Neural cell (in vitro differentiated cells): ENCODE measurements around the gene SLC16A3. TPM values are rescaled to one million over a fixed set of nuclear protein-coding genes. Genes with fewer than 3 reads are reported as not detected.

Experiments used
- H2AFZ ChIP-seq: fragments of 200-600, 300-800 bp; sonication (generic), shearing (Covaris generic); 2 replicates; pipeline ENCODE4 v1.6.0; 2014; ENCODE audit warnings: low read depth, mild to moderate bottlenecking, antibody characterized with exemption, low read length, moderate library complexity
- H3F3A ChIP-seq: fragments of 200-600 bp; shearing (Covaris generic); 2 replicates; pipeline ENCODE4 v1.6.1; 2016; ENCODE audit warnings: mild to moderate bottlenecking, moderate library complexity, mixed read lengths, antibody characterized with exemption, low read length; ENCODE audit not compliant: insufficient read depth, poor library complexity, severe bottlenecking
- H3K27ac ChIP-seq: fragments of 200-600, 300-800 bp; sonication (generic), shearing (Covaris generic); 2 replicates; pipeline ENCODE4 v1.5.1; 2014; ENCODE audit warnings: mild to moderate bottlenecking, low read length, moderate library complexity
- H3K27me3 ChIP-seq: fragments of 300-800, 200-600 bp; sonication (generic), shearing (Covaris generic); 2 replicates; pipeline ENCODE4 v1.6.0; 2014; ENCODE audit warnings: mild to moderate bottlenecking, low read depth, low read length, moderate library complexity; ENCODE audit not compliant: insufficient read depth
- H3K36me3 ChIP-seq: fragments of 300-800, 200-600 bp; sonication (generic), shearing (Covaris generic); 2 replicates; pipeline ENCODE4 v1.5.1; 2014; ENCODE audit warnings: mild to moderate bottlenecking, antibody characterized with exemption, low read length, moderate library complexity; ENCODE audit not compliant: insufficient read depth
- H3K4me2 ChIP-seq: fragments of 300-800, 200-600 bp; sonication (generic), shearing (Covaris generic); 2 replicates; pipeline ENCODE4 v1.6.0; 2014; ENCODE audit warnings: mild to moderate bottlenecking, low read length
- H3K4me3 ChIP-seq: fragments of 300-800, 200-600 bp; sonication (generic), shearing (Covaris generic); 2 replicates; pipeline ENCODE4 v1.5.1; 2014; ENCODE audit warnings: mild to moderate bottlenecking, low read length, moderate library complexity
- H3K79me2 ChIP-seq: fragments of 200-600 bp; shearing (Covaris generic); replicated peaks from 2 replicates; pipeline ENCODE4 v1.6.0; 2014; ENCODE audit warnings: mild to moderate bottlenecking, low read length, moderate library complexity; ENCODE audit not compliant: insufficient read depth
- H3K9ac ChIP-seq: fragments of 300-800, 200-600 bp; sonication (generic), shearing (Covaris generic); 2 replicates; pipeline ENCODE4 v1.6.1; 2016; ENCODE audit warnings: mild to moderate bottlenecking, low read length, mixed read lengths
- H3K9me2 ChIP-seq: fragments of 200-600 bp; shearing (Covaris generic); 2 replicates; pipeline ENCODE4 v1.6.1; 2016; ENCODE audit warnings: mild to moderate bottlenecking, low read length, mixed read lengths; ENCODE audit not compliant: insufficient read depth
- H3K9me3 ChIP-seq: fragments of 200-600, 300-800 bp; sonication (generic), shearing (Covaris generic); 2 replicates; pipeline ENCODE4 v1.6.1; 2016; ENCODE audit warnings: mild to moderate bottlenecking, mixed run types, low read length, moderate library complexity, mixed read lengths
- H4K20me1 ChIP-seq: fragments of 200-600 bp; shearing (Covaris generic); 2 replicates; pipeline ENCODE4 v1.6.1; 2016; ENCODE audit warnings: mild to moderate bottlenecking, mixed run types; ENCODE audit not compliant: insufficient read depth
- EP300 ChIP-seq: fragments of 450-650 bp; conservative IDR thresholded peaks from 2 replicates; pipeline ENCODE4 v1.6.1; 2014; ENCODE audit warnings: antibody characterized with exemption, mild to moderate bottlenecking, moderate library complexity; ENCODE audit not compliant: poor library complexity, severe bottlenecking
- EZH2 ChIP-seq: fragments of 200-600, 300-800 bp; shearing (Covaris generic), sonication (generic); IDR thresholded peaks from 2 replicates; pipeline ENCODE4 v1.6.1; 2014; ENCODE audit warnings: antibody characterized with exemption, low read length, borderline replicate concordance, mild to moderate bottlenecking; ENCODE audit not compliant: insufficient read depth, poor library complexity, severe bottlenecking
- MXI1 ChIP-seq: fragments of 450-650 bp; conservative IDR thresholded peaks from 2 replicates; pipeline ENCODE4 v1.6.1; 2014; ENCODE audit warnings: antibody characterized with exemption, mild to moderate bottlenecking; ENCODE audit not compliant: poor library complexity, severe bottlenecking
- POLR2AphosphoS5 ChIP-seq: IDR thresholded peaks from 2 replicates; pipeline ENCODE4 v1.6.1; 2012
- RAD21 ChIP-seq: fragments of 450-650 bp; conservative IDR thresholded peaks from 2 replicates; pipeline ENCODE4 v1.6.1; 2014; ENCODE audit warnings: antibody characterized with exemption, mild to moderate bottlenecking, moderate library complexity
- REST ChIP-seq: IDR thresholded peaks from 2 replicates; pipeline ENCODE4 v1.6.1; 2012; ENCODE audit warnings: borderline replicate concordance
- SMC3 ChIP-seq: fragments of 450-650 bp; conservative IDR thresholded peaks from 2 replicates; pipeline ENCODE4 v1.6.1; 2014; ENCODE audit warnings: antibody characterized with exemption, mild to moderate bottlenecking, moderate library complexity; ENCODE audit not compliant: poor library complexity
- TAF1 ChIP-seq: IDR thresholded peaks from 2 replicates; pipeline ENCODE4 v1.6.1; 2012; ENCODE audit warnings: low read depth
- polyA plus RNA-seq: library from polyadenylated mRNA; depleted of rRNA; stranded (reverse); fragments of >200 nt; gene quantifications from 2 replicates; pipeline ENCODE4 v1.2.3, GENCODE V29; 2014
- TF ChIP-seq, protein P1 (sequence below): fragments of 450-650 bp; IDR thresholded peaks from 2 replicates; pipeline ENCODE4 v1.5.1; 2014; ENCODE audit warnings: antibody characterized with exemption, mild to moderate bottlenecking, moderate library complexity; ENCODE audit not compliant: poor library complexity, severe bottlenecking

The SLC16A3 gene
- polyA plus RNA-seq, 1 donor from 2014 or later, result 0.56 TPM

DNA sequence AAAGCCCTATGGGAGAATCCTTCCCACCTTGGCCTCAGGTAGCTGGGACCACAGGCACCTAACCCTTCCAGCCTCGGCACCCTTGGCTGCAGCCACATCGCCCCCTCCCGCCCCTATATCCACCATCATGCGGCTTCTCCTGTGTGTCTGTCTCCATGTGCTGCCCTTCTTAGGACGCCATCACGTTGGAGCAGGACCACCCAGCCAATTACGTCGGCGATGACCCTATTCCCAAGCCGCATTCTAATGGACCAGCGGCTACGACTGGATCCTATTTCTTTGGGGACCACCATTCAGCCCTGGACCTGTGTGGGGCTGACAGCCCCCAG lies 12.9 kb upstream of the SLC16A3 start:
- Histone ChIP-seq H3K9me2 (no peaks in the 10 kb centered on the region), H3K9ac (no peak overlapping the region), H3K79me2 (peaks cover 11% of the 10 kb centered on the region), H3K4me2 (no peak overlapping the region), H2AFZ (no peak overlapping the region), H4K20me1 (no peaks in the 10 kb centered on the region), H3K27me3 (no peaks in the 10 kb centered on the region), H3K9me3 (no peaks in the 10 kb centered on the region), H3F3A (no peaks in the 10 kb centered on the region), H3K27ac (no peak overlapping the region), H3K36me3 (no peaks in the 10 kb centered on the region), H3K4me3 (no peak overlapping the region)
- TF ChIP-seq POLR2AphosphoS5, result no peak
- no peak for TF ChIP-seq TAF1

DNA sequence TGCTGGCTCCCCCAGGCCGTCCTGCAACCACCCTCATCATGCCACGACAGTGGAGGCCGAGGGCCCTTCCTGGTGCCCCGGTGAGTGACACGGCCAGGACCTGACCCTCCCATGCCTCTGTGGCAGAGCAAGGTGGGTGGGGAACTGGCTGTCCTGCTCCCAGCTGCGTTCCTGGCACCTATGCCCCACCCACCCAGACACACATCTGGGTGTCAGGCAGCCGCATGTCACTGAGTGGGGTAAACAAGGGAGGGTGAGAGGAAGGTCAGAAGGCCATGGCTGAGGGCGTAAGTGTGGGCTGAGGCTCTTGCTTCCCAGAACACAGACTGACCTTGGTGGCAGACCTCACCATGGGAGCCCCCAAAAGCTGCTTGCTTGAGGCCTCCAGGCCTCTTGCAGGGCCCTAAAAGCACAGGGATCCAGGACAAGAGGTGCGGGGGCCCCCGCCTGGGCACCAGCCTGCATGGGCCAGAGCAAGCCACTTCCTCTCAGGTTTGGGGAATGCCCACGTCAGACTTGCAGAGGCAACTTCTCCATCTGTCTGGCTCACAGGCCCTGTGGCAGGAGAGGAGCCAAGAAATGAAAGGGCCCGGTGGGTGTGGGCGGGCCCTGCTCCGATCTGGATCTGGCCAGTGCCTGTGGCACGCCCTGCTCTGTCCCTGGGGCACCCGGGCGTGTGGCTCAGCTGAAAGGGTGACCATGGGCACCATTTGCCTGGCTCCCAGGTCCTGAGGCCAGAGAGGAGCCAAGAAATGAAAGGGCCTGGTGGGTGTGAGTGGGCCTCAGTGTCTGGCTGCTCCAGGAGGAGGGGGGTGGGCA lies 12.3 kb upstream of the SLC16A3 start:
- no peak overlapping the region for H3K9ac ChIP-seq
- H3K9me2 ChIP-seq, result no peaks in the 10 kb centered on the region
- H3K27ac ChIP-seq, result no peak overlapping the region
- H4K20me1 ChIP-seq, result no peaks in the 10 kb centered on the region
- H3K4me3 ChIP-seq, result no peak overlapping the region
- H3K9me3 ChIP-seq, result no peaks in the 10 kb centered on the region
- H3K36me3 ChIP-seq, result no peaks in the 10 kb centered on the region
- no peaks in the 10 kb centered on the region for H3K27me3 ChIP-seq
- H2AFZ ChIP-seq, result no peak overlapping the region
- H3K79me2 ChIP-seq, result peaks cover 6% of the 10 kb centered on the region
- H3K4me2 ChIP-seq, result no peak overlapping the region
- TF ChIP-seq EZH2, result no peak
- TF ChIP-seq RAD21, result no peak
- TF ChIP-seq REST, result no peak
- TF ChIP-seq EP300, result no peak
- no peaks in the 10 kb centered on the region for H3F3A ChIP-seq

DNA sequence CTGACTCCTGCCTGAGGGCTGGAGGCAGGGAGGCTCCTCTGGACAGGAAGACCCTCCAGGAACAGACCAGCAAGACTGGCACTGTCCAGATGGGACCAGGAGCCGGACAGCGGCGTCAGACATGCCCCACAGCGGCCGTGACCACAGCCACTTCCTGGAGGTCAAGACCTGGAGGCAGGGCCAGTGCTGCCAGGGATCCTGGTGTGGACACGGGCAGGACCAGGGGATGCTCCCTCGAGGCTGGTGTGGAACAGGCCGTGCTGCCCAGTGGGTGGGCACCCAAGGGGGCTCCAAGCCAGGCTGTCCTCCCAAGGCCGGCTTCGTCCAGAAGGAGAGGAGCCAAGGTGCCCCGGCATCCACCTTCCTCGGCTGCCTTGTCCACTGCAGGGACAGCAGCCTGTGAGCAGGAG lies 11.7 kb upstream of the SLC16A3 start:
- Histone ChIP-seq H3K36me3 (no peaks in the 10 kb centered on the region), H2AFZ (no peak overlapping the region), H4K20me1 (no peaks in the 10 kb centered on the region), H3K4me2 (no peak overlapping the region), H3K79me2 (no peaks in the 10 kb centered on the region), H3F3A (no peaks in the 10 kb centered on the region), H3K4me3 (no peak overlapping the region), H3K27ac (no peak overlapping the region), H3K27me3 (no peaks in the 10 kb centered on the region), H3K9ac (no peak overlapping the region), H3K9me3 (no peaks in the 10 kb centered on the region), H3K9me2 (no peaks in the 10 kb centered on the region)
- TF ChIP-seq EP300, result no peak
- TF ChIP-seq, protein P1, sequence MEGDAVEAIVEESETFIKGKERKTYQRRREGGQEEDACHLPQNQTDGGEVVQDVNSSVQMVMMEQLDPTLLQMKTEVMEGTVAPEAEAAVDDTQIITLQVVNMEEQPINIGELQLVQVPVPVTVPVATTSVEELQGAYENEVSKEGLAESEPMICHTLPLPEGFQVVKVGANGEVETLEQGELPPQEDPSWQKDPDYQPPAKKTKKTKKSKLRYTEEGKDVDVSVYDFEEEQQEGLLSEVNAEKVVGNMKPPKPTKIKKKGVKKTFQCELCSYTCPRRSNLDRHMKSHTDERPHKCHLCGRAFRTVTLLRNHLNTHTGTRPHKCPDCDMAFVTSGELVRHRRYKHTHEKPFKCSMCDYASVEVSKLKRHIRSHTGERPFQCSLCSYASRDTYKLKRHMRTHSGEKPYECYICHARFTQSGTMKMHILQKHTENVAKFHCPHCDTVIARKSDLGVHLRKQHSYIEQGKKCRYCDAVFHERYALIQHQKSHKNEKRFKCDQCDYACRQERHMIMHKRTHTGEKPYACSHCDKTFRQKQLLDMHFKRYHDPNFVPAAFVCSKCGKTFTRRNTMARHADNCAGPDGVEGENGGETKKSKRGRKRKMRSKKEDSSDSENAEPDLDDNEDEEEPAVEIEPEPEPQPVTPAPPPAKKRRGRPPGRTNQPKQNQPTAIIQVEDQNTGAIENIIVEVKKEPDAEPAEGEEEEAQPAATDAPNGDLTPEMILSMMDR, result no peak
- TF ChIP-seq SMC3, result no peak
- TF ChIP-seq REST, result no peak
- no peak for TF ChIP-seq POLR2AphosphoS5
- TF ChIP-seq EZH2, result no peak
- TF ChIP-seq MXI1, result no peak
- no peak for TF ChIP-seq TAF1
- no peak for TF ChIP-seq RAD21
